Fibroblast of the aortic adventitia (primary cell): ENCODE results near the gene UBL3. TPM values are rescaled to one million over a fixed set of nuclear protein-coding genes. Genes with fewer than 3 reads are reported as not detected.

Experiments used
- DNase-seq: peaks from one replicate; pipeline ENCODE4 v3.0.0-alpha.2; 2010; ENCODE audit warnings: low read depth
- H3K4me3 ChIP-seq: 2 replicates; pipeline ENCODE4 v1.5.1; 2011; ENCODE audit warnings: low read depth, mild to moderate bottlenecking, control low read depth, low read length, moderate library complexity
- CTCF ChIP-seq: IDR thresholded peaks from 2 replicates; pipeline ENCODE4 v1.5.1; 2011; ENCODE audit warnings: mild to moderate bottlenecking, low read length, control low read depth, inconsistent platforms; ENCODE audit not compliant: insufficient read depth
- total RNA-seq: library from RNA; depleted of rRNA; stranded (reverse); fragments of >200 nt; gene quantifications from 2 replicates; pipeline ENCODE4 v1.2.3, GENCODE V29; 2012; ENCODE audit warnings: low replicate concordance

Gene UBL3
- total RNA-seq, 1 donor: 57.7 TPM

- DNase-seq: peak; percentile 66
- TF ChIP-seq CTCF: no peak
- no peak overlapping the region for H3K4me3 ChIP-seq
Observed at GRCh38 chr13:29858667-29859066, 8.2 kb upstream of the UBL3 start.

- no peak for TF ChIP-seq CTCF
Observed at GRCh38 chr13:29858231-29858630, 7.8 kb upstream of the UBL3 start.

GRCh38 chr13:29857085-29857484 is 6.7 kb upstream of the UBL3 start:
- no peak for DNase-seq
- TF ChIP-seq CTCF: no peak
- H3K4me3 ChIP-seq: no peak overlapping the region

More at GRCh38 chr13:29858231-29858630, 7.8 kb upstream of the UBL3 start:
- DNase-seq: no peak
- H3K4me3 ChIP-seq: no peak overlapping the region

GRCh38 chr13:29856426-29856825 is 6.0 kb upstream of the UBL3 start:
- DNase-seq: no peak
- TF ChIP-seq CTCF: no peak
- H3K4me3 ChIP-seq: no peak overlapping the region

GRCh38 chr13:29855784-29856183 is 5.4 kb upstream of the UBL3 start:
- no peak overlapping the region for H3K4me3 ChIP-seq
- DNase-seq: no peak
- TF ChIP-seq CTCF: no peak

GRCh38 chr13:29855009-29855408 is 4.6 kb upstream of the UBL3 start:
- H3K4me3 ChIP-seq: no peak overlapping the region
- TF ChIP-seq CTCF: no peak
- no peak for DNase-seq

GRCh38 chr13:29853131-29853530 is 2.7 kb upstream of the UBL3 start:
- no peak overlapping the region for H3K4me3 ChIP-seq
- no peak for DNase-seq
- TF ChIP-seq CTCF: no peak
